Right lobe of liver (tissue), 4 donors: ENCODE data around the gene F10.

Experiments used
- CTCF ChIP-seq, 4 donors: fragments of 200-600 bp in 3 of 4; fragments of 450-650 bp in 1 of 4; IDR thresholded peaks; one replicate each; pipeline versions ENCODE4 v1.5.1 to v1.8.0; 2016 to 2022; ENCODE audit warnings: antibody characterized with exemption in 4 of 4, mild to moderate bottlenecking in 2 of 4
- POLR2A ChIP-seq: fragments of 450-650 bp; IDR thresholded peaks from one replicate; pipeline ENCODE4 v1.6.1; 2017; ENCODE audit warnings: antibody characterized with exemption, mild to moderate bottlenecking
- donor health status: DM: no; HTN: no; CAD: no.
- donor health status: DM: no; HTN: no; CAD: no.
- donor health status: DM: no; HTN: yes; CAD: no.

- TF ChIP-seq CTCF (IDR thresholded peaks at IDR 0.05) = no peak
- no peak for TF ChIP-seq POLR2A
These were observed 44.4 kb upstream of the F10 start for GRCh38 chr13:113077953-113078901.
